Activated CD8-positive, alpha-beta memory T cell treated with anti-CD3 and anti-CD28 coated beads, Interleukin-2, amount 50 U/mL, for 24 hours (primary cell): Measurements from ENCODE around the gene MRAS.
"Not testable (repeated sequence)": the region's sequence is repeated elsewhere in the genome, so short reads cannot be mapped to it uniquely, and the experiment has no call there.

Source experiments
- DNase-seq: peaks from one replicate; pipeline ENCODE4 v3.0.0-alpha.2; 2020; ENCODE audit errors: extremely low read depth

MRAS gene

DNA sequence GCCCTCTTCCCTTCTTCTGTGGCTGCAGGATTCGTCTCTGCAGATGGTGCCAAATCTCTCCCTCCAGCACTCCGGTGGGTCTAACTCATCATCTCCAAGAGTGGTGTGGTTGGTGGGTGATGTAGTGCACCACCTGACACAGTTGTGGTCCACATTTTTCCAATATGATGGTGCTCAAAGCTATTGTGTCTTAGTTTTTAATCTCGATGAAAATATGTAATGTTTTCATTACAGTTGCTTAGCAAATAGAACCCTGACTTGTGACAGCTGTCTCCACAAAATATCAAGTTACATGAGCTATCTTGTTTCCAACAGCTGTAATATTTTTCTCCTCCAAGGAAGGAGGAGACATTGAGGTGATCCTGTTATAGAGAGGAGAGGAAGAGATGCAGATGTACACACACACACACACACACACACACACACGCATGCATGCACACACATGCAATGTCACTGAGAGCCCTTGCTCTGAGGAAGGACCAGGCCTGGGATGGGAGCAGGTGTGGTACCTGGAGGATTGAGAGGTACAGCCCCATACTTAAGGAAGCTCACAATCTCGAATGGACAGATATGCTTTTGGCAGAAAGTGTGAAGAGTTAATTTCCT lies 70.3 kb downstream of the MRAS start:
- no peak for DNase-seq

DNA sequence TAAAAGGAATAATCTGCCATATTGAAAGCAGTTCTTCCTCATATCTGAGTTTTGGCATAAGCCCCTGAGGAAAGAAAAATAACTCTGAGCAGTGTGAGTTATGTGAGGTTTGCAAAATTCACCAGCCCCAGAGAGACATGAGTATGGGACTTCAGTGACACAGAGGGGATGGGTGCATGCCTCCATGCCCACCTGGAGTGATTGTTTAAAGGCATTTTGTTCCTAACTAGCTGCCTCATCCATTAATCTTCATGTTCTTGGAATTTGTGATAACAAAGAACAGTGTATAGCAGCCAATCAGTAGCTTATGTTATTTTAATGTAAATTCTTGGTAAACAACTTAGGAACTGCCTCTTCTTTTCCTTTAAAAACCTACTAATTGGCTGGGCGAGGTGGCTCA lies 74.9 kb downstream of the MRAS start:
- no peak for DNase-seq

DNA sequence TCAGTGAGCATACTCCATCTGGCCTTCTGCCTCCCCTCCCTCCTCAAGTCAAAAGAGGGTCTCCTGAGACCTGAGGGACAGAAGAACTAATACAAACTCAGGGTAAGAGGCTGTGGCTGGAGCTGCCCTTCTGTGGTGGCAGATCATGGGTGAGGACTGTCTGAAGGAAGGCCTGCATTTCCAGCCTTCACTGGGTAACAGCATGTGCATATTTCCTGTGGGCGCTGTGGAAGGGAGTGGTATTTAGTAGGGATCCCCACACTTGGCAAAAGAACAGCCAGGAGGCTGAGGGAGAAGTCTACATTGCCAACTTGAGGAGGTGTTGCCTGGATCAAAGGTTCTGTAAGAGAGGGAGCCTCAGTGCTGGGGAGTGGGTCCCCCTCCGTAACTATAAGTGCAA lies 75.9 kb downstream of the MRAS start:
- no peak for DNase-seq

DNA sequence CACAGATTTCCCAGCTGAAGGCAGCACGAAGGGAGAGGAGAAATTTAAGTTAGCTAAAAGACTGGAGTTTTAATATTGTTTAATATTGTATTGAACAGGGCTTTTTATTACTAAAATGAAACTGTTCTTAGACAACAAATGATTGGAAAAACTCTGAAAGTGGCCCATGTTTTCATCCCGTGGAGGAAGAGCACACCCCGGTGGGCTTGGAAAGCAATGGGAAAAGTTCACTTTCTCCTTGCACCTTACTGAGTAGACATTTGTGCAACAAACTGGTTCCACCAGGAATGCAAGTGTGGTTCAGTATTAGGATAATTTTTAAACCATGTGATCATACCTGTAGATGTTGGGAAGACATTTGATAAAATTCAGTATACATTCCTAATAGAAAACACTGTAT lies 77.8 kb downstream of the MRAS start:
- no peak for DNase-seq

DNA sequence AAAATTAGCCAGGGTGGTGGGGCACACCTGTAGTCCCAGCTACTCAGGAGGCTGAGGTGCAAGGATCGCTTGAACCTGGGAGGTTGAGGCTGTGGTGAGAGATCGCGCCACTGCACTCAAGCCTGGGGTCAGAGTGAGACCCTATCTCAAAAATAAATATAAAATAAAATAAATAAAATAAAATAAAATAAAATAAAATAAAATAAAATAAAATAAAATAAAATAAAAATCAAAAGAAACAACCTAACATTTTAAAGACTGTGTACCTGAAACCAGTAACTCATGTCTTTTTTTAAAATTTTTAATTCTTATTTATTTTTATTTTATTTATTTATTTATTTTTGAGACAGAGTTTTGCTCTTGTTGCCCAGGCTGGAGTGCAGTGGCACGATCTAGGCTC lies 78.4 kb downstream of the MRAS start:
- not testable (repeated sequence) for DNase-seq

DNA sequence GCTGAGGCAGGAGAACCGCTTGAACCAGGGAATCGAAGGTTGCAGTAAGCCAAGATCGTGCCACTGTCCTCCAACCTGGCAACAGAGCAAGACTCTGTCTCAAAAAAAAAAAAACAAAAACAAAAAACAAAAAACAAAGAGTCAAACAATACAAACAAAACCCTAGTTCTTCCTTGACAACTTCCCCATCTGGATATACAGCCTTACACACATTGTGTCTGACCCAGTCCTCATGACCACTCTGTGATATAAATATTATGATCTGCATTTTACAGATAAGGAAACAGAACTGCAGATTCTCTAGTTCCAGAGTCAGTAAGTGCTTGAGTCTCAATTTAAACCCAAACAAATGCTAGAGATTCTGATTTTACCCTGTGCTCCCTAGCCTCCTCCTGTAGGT lies 81.3 kb downstream of the MRAS start:
- no peak for DNase-seq

DNA sequence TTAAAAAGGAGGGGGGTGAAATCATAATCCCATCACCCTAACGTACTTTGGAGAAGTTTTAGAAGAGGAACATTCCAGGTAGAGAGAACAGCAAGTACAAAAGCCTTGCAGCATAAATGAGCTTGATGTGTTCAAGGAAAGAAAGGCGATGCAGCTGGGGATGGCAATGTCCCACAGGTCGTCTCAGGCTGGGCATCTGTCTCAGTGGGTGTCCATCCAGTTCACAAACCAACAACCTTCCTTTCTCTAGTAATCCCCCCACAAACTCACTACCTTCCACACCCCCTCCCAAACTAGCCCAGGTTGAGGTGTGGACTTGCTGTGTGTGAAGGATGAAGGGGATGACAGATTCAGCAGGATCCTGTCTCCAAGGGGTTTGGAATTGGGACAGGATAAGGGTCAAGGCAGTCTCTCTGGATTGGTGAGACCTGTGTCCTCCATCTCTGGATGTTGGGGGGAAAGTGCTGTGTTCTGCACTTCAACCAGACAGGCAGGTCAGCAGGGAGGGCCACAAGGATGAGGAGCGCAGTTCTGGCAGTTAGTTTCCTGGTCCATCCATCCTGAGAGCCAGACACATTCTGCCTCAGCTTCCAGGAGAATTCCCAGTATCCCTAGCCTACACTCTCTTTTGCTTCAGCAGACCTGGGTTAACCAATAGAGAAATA lies 84.3 kb downstream of the MRAS start:
- no peak for DNase-seq

DNA sequence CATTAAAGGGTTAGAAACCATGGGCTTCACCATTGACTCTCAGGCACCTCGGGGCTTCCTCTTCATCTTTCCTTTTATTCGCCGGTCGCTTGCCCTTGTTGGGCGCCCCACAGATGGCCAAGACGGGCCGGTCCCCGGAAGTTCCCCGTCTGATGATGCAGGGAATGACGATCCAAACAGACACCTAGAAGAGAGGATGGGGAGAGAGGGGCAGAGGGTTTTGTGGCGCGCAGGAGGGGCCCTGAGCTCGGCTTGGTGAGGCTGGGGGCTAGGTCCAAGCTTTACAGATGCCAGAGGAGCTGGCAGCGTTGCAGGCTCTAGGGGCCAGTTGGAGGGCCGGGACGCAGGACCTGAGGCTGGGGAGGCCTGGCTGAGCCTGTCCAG lies 85.5 kb downstream of the MRAS start:
- DNase-seq: no peak

DNA sequence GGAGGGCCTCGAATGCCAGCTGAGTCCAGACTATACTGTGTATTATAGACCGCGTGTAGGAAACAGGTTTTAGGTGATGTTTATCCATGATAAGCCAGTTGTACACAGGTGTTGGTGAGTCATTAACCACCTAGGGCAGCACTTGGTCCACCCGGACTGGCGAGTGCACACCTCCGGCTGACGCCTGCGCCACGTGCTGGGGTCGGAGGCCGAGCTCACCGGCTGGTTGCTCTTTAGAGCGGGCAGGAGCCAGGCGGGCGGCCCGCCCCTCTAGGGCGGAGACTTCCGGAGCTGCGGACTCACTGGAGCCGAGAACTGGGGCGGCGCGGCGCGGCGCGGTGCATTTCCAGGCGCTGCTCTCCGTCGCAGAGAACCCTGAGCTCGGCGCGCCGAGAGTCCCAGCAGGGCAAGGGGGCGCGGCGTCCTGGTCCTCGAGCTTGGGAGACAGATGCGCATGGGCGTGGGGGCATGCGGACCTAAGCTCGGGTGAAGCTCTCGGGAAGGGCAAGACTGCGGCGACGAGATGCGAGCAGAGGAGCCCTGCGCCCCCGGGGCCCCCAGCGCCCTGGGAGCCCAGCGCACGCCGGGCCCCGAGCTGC lies 86.0 kb downstream of the MRAS start, which contains the start of gene ESYT3:
Gene ESYT3 (plus strand): TSS at position 341 of the 599 bp plus-strand sequence. CDS start 183 bp downstream, at position 524.
- peak; percentile 9 for DNase-seq

DNA sequence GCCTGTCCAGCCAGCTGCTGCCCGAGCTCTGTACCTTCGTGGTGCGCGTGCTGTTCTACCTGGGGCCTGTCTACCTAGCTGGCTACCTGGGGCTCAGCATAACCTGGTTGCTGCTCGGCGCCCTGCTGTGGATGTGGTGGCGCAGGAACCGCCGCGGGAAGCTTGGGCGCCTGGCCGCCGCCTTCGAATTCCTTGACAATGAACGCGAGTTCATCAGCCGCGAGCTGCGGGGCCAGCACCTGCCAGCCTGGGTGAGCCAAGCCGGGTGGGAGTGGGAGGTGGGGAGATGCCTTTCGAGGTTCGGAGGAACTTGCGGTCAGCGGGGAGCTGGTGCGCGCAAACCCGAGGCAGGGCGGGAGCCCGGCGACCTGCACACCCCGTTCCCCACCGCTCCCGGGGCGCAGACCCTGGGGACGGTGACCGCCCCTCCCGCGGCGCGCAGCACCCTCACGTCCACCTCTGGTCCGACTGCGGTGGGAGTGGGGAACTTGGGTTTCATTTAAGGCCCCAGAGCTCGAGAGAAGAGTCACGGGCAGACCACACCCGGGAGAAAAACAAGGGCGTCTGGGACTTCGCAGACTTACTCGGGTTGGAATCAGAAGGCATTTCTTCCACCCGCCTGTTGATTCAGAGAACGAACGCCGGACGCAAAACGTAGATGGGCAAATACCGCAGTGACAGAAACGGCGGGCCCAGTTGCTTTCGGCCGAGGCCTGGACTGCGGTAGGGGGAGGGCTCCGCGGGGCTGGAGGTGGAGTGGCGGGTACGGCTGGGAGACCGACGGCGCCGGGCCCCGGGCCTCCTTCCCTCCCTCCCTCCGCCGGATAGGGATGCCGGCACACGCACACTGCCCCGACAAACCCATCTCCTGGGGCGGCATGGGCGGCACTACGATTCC lies 86.7 kb downstream of the MRAS start:
- no peak for DNase-seq

DNA sequence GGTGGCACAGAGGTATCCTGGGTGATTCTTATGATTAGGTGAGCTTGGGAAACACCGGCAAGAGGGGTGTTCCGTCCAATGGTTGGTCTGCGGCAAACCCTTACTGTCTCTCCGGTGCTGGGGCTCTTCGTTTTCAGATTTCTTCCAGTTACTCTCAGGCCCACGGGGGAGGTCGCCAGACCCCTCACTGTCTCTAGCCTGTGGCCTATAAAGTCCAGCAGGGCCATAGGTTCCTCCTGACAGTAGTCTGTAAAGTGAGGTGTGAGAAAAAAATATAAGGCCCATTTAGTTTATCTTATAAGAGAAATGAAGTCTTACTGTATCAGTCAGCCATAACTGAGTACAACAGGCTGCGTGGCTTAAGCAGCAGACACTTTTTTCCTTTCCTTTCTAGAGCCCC lies 87.5 kb downstream of the MRAS start:
- no peak for DNase-seq

DNA sequence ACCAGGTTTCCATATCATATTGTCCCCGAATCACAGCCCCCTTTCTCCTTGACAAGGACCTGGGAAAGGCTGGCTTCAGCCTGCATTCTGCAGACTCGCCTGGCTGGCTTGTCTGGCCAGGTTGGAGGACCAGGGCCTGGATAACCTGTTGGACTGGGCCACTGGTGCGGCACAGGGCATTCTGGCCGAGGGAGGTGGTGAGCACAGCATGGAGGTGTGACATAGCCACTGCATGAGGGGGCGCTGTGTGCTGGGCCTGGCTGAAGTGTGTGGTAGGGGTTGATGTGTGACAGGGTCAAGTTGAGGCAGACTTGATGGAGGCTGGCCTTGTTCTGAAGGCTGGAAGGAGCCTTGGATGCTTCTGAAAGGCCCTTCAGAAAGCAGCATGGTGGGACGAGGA lies 88.9 kb downstream of the MRAS start:
- no peak for DNase-seq

DNA sequence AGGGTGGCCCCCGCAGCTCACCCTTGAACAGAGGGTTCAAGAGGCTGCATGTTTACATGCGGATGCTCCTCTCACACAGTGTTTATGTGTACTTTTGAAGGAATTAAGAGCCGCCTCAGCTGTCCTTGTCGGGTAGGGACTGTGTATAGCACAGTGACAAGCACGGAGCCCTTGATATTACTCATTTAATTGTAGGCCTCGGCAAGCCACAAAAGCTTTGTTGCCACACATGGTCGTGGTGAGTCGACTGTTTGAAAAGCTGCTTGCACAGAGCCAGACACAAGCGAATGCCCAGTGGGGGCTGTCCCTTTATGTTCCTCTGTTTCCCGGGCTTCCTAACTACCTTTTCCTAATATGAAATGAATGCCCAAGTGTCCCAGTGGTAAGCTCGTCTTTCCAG lies 90.5 kb downstream of the MRAS start:
- no peak for DNase-seq

DNA sequence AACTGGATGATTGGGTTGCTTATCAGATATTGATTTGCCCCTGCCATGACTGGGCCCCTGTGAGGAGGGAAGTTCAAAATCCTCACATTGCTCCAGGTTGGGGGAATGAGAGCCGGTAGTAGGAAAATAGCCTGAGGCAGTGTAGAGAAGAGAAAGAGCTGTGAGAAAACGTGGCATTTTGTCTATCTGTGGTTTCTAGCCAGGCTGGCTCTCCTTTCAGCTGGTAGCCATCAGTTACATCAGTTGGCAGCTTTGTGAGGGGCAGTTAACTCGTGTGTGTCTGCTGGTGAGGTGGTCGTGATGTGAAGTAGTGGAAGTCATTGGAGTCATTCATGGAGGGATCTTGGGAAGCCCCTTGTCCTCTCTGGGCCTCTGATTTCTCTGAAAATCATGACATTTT lies 91.3 kb downstream of the MRAS start:
- DNase-seq: no peak

DNA sequence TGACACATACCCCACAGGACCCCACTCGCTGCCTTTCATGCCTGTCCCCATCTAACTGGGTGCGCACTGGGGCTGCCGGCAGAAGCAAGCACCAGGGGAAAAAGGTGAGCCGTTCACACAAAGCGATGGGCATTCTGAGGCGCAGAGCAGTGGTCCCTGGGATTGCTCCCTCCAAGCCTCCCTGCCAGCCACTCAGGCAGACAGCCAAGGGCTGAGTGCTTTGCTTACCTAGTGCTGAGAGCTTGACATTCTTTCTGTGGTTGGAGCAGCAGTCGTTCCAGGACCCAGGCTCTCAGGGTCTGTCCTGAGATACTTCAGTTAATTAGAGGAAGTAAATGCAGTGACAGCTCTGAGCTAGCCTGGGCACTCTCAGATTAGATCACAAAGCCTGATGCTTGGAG lies 91.7 kb downstream of the MRAS start:
- no peak for DNase-seq

DNA sequence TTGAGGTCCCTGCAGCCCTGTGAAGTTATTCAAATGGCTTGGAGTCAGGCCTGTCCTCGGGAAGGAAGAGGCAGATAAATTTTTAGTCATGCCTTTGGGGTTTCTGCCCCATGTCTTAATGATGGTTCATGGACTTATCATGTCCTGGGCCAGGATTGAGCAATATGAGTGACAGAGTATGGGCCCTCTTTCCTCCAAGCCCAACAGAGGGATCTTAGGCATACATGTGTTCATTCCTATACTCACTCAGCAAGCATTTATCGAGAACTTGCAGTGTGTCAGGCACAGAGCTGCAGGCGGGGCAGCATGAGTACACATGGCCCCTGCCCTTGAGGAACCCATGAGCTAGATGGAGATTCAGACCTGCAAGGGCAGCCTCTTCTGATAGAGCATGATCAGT lies 92.2 kb downstream of the MRAS start:
- no peak for DNase-seq

DNA sequence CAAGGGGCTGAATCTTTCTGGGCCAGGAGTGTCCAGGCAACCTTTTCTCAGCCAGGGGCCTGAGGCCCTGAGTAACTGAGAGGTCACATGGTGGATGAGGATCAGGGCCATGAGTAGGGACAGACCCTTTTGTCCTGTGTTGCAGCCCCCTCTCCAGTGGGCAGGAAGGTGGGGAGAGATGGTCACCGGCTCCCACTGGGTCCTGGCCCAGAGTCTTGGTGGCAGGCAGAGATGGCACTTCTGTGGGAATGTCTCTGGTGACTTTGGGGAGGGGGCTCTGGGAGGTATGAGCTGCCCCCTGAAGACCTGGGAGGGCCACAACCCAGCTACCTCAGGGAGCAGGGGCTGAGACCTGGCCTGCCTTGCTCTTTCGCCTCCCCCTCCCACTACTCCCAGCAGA lies 92.9 kb downstream of the MRAS start:
- DNase-seq: no peak

DNA sequence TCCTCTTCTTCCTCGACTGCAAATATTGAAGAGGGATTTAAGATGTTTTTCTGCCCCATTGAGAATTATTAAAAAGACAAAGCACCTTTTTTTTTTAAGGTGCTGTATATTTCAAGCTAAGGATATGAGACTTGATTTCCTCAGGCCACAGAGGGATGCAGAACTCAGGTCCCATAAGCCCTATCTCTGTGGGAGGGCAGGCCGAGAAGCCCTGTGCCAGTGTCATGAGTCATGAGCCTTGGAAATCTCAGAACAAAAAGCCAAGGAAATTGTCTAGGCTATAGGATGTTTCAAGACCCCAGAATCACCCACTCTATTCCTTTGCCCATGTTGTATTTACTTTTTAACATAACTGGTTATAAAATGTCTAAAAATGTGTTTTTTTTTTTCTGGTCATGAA lies 93.4 kb downstream of the MRAS start:
- DNase-seq: no peak

DNA sequence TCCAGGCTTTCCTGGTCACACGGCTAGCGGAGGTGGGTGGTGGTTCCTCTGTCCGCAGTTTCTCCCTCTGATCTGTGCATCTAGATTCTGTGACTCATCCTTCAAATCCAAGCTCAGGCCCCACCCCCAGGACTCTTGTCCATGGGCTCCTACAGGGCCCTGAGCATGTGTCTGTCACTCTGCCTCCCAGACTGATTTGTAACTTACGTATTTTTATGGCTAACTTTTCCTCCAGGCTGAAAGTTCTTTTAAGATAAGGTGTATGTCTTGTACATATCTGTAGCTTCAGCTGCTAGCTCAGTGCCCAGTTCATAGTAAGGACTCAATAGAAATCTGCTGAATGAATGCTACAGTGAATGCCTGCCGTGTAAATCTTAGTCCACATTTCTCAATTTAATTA lies 94.1 kb downstream of the MRAS start:
- no peak for DNase-seq

DNA sequence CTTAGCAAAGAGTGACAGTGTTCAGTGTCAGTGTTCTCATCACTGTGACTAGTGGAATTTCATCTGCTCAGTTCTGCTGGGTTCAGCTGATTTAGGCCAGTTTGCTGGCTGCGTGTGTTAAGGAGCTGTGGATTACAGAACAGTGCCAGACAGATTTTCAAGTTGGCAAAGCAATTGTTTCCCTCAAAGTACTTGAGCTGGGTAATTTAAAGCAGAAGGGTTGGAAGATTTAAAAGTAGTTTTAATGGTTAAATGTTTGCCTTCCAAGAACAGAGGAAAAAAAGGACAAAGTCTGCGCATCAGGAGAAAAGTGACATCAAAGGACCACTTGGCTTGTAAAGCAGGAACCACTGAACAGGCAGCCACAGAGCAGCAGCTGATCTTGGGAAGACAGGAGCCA lies 94.7 kb downstream of the MRAS start:
- no peak for DNase-seq

DNA sequence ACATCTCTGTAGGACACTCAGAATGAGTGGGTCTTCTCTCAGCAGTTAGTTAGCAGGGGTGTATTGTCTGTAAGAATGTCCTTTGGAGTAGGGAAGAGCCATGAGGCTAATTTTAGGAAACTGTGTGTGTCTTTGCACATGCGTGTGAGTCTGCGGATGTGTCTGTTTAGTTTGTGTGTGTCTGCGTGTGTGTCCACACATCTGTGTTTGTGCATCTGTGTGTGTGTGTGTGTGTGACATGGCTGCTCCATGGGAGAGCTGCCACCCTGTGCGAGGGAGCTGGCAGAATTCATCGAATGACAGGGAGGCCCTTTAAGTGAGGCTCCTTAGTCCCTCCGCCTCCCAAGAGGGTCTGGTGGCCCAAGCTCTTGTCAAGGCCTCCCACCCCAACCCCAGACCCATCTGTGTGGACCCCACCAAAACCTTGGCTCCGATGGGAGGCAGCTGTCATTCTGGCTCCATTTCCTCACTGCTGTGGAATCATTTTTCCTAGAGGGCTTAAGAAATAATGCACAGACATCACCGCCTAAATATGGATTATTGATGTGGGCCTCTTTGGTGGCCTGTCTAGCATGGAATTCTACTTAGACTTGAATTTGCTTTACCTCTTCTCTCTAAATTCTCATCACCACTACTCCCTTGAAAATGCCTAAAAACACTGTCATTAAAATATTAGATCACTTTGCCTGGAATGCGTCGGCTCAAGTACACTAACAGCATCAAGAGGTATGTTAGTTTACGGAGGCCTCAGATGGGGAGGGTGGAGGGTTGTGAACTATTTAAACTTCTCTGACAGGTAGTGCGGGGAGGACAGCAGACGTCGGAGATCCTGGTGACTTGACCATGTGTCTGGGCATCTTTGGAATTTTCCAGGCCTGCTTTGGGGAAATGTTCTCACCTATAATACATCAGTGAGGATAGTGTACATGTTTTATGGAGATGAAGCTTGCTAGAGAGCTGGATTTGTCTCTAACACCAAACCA lies 95.4 kb downstream of the MRAS start:
- DNase-seq: no peak
